Measurements from ENCODE around the gene NCAM1.

- TF ChIP-seq CTCF (IDR thresholded peaks at IDR 0.05 in 4 of 5, conservative IDR thresholded peaks at IDR 0.05 in 1 of 5) (no peak), POLR2A (IDR thresholded peaks at IDR 0.05) (no peak)
Observed at GRCh38 chr11:113282898-113283437, 321.7 kb downstream of the NCAM1 start.

Data from gastrocnemius medialis (tissue), 4 donors.